SIG-M5 treated with dmso at 0.1 percent for 504 hours (cell line): ENCODE data around the gene VAX1.

Experiments used
- DNase-seq: peaks from one replicate; lab custom pipeline; 2025; ENCODE audit not compliant: unreplicated experiment; lab: John Stamatoyannopoulos, UW

Gene VAX1

GRCh38 chr10:117164592-117165537 is 26.8 kb upstream of the VAX1 start:
- no peak for DNase-seq

DNA sequence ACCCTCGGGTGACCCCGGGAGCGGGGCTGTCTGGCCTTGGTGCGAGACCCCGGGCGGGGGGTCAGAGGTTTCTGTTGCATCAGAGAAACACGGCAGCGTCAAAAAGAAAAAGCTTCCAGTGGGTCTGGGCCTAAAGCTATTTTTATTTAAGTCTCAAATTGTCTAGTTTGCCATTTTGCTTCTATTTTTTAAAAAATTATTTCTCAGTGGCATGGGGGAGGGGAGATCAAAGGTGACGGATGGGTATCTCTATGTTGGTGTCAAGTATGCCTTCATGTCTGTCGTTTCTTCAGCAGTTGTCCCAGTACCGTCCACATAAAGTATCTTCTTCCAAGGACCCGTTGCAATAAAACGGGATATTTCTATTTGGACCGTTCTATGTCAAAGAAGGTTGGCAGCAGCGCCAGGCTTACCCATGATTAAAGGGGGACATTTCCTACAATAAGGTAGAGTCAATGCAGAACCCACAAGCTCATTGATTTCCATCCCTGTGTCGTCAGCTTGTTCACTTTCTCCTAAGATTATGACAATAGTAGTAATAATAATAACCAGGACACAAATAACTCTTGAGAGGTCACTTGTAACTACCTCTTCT is 26.0 kb upstream of the VAX1 start:
- no peak for DNase-seq

GRCh38 chr10:117163061-117163953 is 25.2 kb upstream of the VAX1 start:
- no peak for DNase-seq

- DNase-seq = no peak
Observed at GRCh38 chr10:117162093-117163060, 24.3 kb upstream of the VAX1 start.

- no peak for DNase-seq
Observed at GRCh38 chr10:117161386-117162033, 23.4 kb upstream of the VAX1 start.

DNA sequence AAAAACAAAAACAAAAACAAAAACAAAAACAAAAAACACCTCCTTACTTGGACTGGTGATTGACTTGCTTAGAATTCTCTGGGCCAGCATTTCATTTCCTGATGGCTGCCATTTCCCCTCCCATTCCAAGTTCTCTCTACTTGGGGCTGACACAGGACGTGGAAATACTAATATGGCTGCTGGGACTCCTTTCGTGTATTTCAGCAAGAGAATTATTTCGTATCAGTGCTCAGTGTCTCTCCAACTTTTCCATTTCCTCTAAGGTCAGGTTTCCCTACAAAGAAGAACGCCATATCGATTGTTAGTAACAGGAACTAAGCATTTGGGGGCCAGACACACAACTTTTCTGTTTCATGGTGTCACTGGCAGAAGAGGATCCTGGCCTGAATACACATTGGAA is 22.5 kb upstream of the VAX1 start:
- no peak for DNase-seq

DNA sequence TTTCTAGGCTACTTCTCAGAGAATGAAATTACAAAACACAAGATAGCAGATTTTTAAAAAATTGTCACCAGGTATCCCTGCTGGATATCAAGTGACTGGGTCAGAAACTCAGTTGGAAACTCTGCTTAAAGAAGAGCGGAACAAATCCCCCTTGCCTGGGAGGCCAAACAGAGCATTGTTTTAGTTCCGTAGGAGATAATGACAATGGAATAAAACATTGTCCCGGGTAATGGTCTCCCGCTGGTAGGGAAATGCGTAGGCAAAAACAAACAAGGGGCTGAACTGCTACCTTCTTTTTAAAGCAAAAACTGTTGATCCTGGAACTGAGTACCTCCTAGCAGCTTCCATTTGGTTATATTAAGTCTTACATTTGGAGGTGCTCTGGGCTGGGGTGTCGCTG is 21.3 kb upstream of the VAX1 start:
- no peak for DNase-seq

DNA sequence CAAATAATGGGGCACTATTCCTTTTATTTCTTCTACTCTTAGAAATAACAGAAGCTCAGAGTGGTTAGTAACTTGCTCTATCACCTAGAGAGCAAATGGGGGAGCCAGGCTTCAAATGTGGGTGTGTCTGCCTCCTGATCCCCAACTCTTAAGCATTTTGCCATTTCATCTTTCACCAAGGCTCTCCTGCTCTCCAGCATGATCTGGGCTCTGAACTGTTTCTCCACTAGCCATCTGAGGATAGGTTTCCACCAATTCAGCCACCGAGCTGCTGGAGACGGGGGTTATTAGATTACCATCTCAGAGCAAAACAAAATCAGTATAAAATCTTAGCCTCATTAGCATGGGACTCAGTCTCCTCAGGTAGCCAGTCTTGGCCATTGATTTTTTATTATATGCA is 20.2 kb upstream of the VAX1 start:
- no peak for DNase-seq

GRCh38 chr10:117152668-117153067 is 14.6 kb upstream of the VAX1 start:
- no peak for DNase-seq

DNA sequence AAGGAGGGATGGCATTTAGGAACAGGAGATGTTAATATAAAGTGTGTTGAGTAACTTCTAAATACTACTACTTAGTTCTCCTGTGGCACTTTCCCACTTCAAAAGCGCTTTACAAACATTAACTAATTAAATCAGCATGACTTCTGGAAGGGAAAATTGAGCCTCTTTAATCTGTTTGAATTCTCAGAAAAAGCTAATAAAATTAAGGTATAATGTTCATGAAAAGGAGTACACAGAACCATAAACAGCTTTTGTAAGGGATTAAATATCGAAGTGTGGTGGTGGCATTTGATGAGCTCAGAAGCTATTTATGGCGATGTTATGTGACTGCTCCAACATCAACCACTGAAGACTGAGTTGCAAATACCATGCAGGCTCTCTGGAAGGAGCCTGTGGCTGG is 10.2 kb upstream of the VAX1 start:
- no peak for DNase-seq

- DNase-seq = no peak
Observed at GRCh38 chr10:117145019-117145418, 6.9 kb upstream of the VAX1 start.

DNA sequence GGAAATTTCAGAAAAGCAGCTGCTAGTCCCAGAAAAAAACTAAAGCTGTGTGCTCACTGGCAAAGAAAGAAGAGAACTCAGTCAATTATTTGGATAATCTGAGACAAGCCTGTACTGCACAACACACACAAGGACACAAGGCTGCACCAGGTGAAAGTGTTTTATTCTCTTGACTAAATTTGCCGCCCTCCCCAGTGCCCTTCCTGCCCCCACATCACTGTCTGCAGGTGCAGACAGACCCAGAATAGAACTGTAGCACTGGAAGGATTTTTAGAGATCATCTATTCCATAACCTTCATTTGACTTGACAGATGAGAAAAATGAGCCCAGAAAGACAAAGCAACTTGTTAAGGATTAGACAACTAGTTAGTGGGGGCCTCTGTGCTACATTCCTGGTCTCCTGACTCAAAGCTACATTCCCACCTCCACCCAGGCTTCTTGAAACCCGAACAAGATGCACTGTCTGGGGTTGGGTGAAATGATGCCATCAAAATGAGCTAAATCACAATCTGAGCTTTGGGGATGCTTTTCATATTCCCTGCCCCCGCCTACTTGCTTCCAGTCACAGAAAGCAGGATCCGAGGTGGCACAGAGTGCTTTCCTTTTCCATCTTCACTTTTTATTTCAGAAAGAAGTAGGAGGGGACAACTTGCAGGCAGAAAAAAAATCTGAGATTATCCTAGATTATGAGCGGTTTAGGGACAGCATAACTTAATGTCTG is 5.2 kb upstream of the VAX1 start:
- DNase-seq = no peak

GRCh38 chr10:117140525-117140902 is 2.4 kb upstream of the VAX1 start:
- DNase-seq = no peak

GRCh38 chr10:117139581-117140524 is 1.8 kb upstream of the VAX1 start:
- no peak for DNase-seq

- no peak for DNase-seq
Observed at GRCh38 chr10:117138838-117139580, 939 bp upstream of the VAX1 start.

GRCh38 chr10:117137031-117137910 is 799 bp downstream of the VAX1 start:
- DNase-seq = no peak
